ENCODE results near the gene PHYKPL.

Gene PHYKPL

DNA sequence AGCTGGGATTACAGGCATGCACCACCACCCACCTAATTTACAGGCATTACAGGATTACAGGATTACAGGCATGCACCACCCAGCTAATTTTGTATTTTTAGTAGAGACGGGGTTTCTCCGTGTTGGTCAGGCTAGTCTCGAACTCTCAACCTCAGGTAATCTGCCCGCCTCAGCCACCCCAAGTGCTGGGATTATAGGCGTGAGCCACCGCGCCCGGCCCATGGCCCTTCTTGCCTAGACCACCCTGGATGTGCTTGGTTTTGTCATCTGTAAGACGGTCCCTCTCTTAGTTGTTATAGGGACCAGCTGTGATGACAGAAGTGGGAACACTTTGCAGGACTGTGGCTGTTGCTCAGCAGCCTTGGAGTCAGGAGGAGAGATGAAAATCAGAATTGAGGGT lies 3.5 kb upstream of the PHYKPL start:
- Histone ChIP-seq H2AFZ (ENCODE audit: low read depth, low read length, severe bottlenecking) (no peak overlapping the region), H3K4me3 (ENCODE audit: insufficient read depth, low read length, poor library complexity, severe bottlenecking) (no peak overlapping the region), H3K27me3 (ENCODE audit: low read length) (no peaks in the 10 kb centered on the region), H3K79me2 (ENCODE audit: insufficient read depth, low read length) (peaks cover 10% of the 10 kb centered on the region), H3K9me3 (ENCODE audit: insufficient read depth, low read length) (no peaks in the 10 kb centered on the region), H3K9me2 (replicated peaks; ENCODE audit: insufficient read depth, low read length) (no peaks in the 10 kb centered on the region), H3K9ac (ENCODE audit: low read length) (no peak overlapping the region), H3K27ac (ENCODE audit: low read depth, low read length) (no peak overlapping the region), H3F3A (ENCODE audit: insufficient read depth) (peaks cover 17% of the 10 kb centered on the region), H4K20me1 (ENCODE audit: low read depth, low read length) (no peaks in the 10 kb centered on the region), H3K4me2 (ENCODE audit: low read depth, low read length, poor library complexity, severe bottlenecking) (no peak overlapping the region), H3K36me3 (ENCODE audit: low read length) (no peaks in the 10 kb centered on the region)
- TF ChIP-seq, protein P1, sequence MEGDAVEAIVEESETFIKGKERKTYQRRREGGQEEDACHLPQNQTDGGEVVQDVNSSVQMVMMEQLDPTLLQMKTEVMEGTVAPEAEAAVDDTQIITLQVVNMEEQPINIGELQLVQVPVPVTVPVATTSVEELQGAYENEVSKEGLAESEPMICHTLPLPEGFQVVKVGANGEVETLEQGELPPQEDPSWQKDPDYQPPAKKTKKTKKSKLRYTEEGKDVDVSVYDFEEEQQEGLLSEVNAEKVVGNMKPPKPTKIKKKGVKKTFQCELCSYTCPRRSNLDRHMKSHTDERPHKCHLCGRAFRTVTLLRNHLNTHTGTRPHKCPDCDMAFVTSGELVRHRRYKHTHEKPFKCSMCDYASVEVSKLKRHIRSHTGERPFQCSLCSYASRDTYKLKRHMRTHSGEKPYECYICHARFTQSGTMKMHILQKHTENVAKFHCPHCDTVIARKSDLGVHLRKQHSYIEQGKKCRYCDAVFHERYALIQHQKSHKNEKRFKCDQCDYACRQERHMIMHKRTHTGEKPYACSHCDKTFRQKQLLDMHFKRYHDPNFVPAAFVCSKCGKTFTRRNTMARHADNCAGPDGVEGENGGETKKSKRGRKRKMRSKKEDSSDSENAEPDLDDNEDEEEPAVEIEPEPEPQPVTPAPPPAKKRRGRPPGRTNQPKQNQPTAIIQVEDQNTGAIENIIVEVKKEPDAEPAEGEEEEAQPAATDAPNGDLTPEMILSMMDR (IDR thresholded peaks at IDR 0.05; ENCODE audit: insufficient read depth, low read length, poor library complexity, severe bottlenecking) = no peak
- TF ChIP-seq EZH2phosphoT487 (conservative IDR thresholded peaks at IDR 0.05; ENCODE audit: low read length) = no peak

DNA sequence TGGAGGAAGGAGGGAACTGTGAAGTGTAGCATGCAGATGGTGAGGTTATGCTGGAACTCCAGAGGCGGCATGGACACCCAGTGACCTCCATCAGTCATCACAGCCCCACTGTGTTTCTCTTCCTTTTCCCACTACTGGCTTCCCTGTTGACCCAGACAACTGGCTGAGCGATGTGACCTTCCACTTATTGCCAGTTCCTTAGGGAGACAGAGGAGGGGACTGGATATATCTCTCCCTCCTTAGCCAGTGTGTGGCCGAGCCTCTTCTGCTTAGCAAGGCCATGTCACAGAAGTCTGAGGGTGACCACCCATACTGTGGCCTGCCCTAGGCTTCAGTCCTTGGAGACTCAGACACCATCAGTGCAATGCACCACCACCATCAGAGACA lies 3.0 kb upstream of the PHYKPL start:
- H4K20me1 ChIP-seq (ENCODE audit: low read depth, low read length) = no peaks in the 10 kb centered on the region
- no peak overlapping the region for H2AFZ ChIP-seq (ENCODE audit: low read depth, low read length, severe bottlenecking)
- no peak overlapping the region for H3K27ac ChIP-seq (ENCODE audit: low read depth, low read length)
- H3K36me3 ChIP-seq (ENCODE audit: low read length) = no peaks in the 10 kb centered on the region
- no peaks in the 10 kb centered on the region for H3K27me3 ChIP-seq (ENCODE audit: low read length)
- no peak overlapping the region for H3K4me3 ChIP-seq (ENCODE audit: insufficient read depth, low read length, poor library complexity, severe bottlenecking)
- no peaks in the 10 kb centered on the region for H3K9me3 ChIP-seq (ENCODE audit: insufficient read depth, low read length)
- H3K79me2 ChIP-seq (ENCODE audit: insufficient read depth, low read length) = peaks cover 15% of the 10 kb centered on the region
- no peak overlapping the region for H3K4me2 ChIP-seq (ENCODE audit: low read depth, low read length, poor library complexity, severe bottlenecking)
- no peaks in the 10 kb centered on the region for H3K9me2 ChIP-seq (replicated peaks; ENCODE audit: insufficient read depth, low read length)
- TF ChIP-seq, protein P1 (IDR thresholded peaks at IDR 0.05; ENCODE audit: insufficient read depth, low read length, poor library complexity, severe bottlenecking) = no peak
- no peak for TF ChIP-seq EZH2phosphoT487 (conservative IDR thresholded peaks at IDR 0.05; ENCODE audit: low read length)
- peaks cover 17% of the 10 kb centered on the region for H3F3A ChIP-seq (ENCODE audit: insufficient read depth)
- H3K9ac ChIP-seq (ENCODE audit: low read length) = no peak overlapping the region

DNA sequence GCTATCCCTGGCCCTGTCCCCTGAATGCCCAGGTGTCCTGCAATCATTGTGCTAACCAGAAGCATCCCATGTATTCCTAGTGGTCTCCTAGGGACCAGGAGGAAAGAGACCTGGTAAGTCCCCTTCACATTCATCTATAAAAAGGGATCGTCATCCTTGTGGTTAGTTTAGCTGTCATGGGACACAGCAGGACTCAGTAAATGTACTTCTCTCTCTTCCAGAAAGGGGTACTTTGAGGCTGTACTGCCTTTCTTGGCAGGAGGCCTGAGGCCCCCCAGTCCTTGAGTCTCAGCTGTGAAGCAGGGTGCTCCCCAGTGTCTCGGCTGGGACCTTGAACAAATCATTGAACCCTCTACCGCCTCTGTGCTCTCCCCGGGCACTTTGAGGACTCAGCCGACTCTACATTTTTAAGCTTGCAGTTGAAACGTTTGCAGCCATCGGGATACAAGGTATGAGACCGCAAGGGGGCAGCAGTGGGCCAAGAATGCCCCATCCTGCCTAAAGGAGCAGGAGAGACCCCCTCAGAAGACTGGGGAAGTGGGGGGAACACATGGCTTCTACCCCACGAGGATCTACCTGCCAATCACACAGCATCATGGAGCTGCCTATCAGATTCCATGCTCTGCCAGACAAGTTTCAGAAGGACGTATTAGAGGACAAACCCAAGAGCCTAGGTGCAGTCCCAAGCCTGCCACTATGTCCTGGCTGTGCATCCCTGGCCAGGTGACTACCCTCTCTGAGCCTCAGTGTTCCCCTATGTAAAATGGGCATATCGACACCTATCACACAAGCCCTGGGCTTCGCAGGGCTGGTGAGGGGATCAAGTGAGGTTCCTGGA lies 2.4 kb upstream of the PHYKPL start:
- H3K79me2 ChIP-seq (ENCODE audit: insufficient read depth, low read length) = peaks cover 19% of the 10 kb centered on the region
- no peaks in the 10 kb centered on the region for H3K9me3 ChIP-seq (ENCODE audit: insufficient read depth, low read length)
- H4K20me1 ChIP-seq (ENCODE audit: low read depth, low read length) = no peaks in the 10 kb centered on the region
- H3K36me3 ChIP-seq (ENCODE audit: low read length) = no peaks in the 10 kb centered on the region
- H2AFZ ChIP-seq (ENCODE audit: low read depth, low read length, severe bottlenecking) = no peak overlapping the region
- no peak overlapping the region for H3K27ac ChIP-seq (ENCODE audit: low read depth, low read length)
- no peak for TF ChIP-seq EZH2phosphoT487 (conservative IDR thresholded peaks at IDR 0.05; ENCODE audit: low read length)
- TF ChIP-seq, protein P1 (IDR thresholded peaks at IDR 0.05; ENCODE audit: insufficient read depth, low read length, poor library complexity, severe bottlenecking) = peak; percentile 81
- H3K4me2 ChIP-seq (ENCODE audit: low read depth, low read length, poor library complexity, severe bottlenecking) = no peak overlapping the region
- no peaks in the 10 kb centered on the region for H3K9me2 ChIP-seq (replicated peaks; ENCODE audit: insufficient read depth, low read length)
- no peaks in the 10 kb centered on the region for H3K27me3 ChIP-seq (ENCODE audit: low read length)
- H3K9ac ChIP-seq (ENCODE audit: low read length) = no peak overlapping the region
- no peak overlapping the region for H3K4me3 ChIP-seq (ENCODE audit: insufficient read depth, low read length, poor library complexity, severe bottlenecking)
- H3F3A ChIP-seq (ENCODE audit: insufficient read depth) = peaks cover 17% of the 10 kb centered on the region
